ENCODE measurements around the gene ZNF587. TPM values are rescaled to one million over a fixed set of nuclear protein-coding genes. Genes with fewer than 3 reads are reported as not detected.

Gene ZNF587
- polyA plus RNA-seq, 1 donor (not counting 4 experiments of a cell fraction or from before 2014, with no cell fraction given), result 14.0 TPM

DNA sequence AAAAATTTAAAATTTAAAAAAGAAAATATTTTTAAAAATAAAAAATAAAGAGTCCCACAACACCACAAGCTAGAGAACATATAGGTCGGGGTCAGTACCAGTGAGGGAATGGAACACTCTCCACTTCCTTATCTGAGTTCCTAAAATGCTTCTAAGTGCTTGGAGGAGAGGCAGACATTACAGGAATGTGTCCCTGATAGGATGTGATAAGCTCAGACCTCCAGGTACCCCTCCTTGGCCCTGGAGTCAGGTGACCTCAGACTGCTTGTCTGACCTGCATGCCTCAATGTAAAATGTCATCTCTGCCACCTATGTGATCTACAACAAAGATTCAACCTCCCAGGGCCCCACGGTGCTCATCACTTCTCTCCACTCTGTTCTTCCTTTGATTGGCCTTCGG, 36.4 kb downstream of the ZNF587 start:
- no peak overlapping the region for H3K9ac ChIP-seq (ENCODE audit: control insufficient read depth, extremely low read depth, insufficient read depth, low read length)
- no peak for DNase-seq (ENCODE audit: low read depth, low spot score)
- dilution Hi-C loops (cut with MboI; ENCODE audit: extremely low pct_ligation_motif_present, low sequenced_read_pairs), result no loop called here
- no peak overlapping the region for H2AFZ ChIP-seq (ENCODE audit: control insufficient read depth, low read length)
- no peaks in the 10 kb centered on the region for H3K27me3 ChIP-seq (ENCODE audit: control insufficient read depth, extremely low read depth, insufficient read depth, low read length)
- H3K27ac ChIP-seq (ENCODE audit: control insufficient read depth, insufficient read depth, low read length), result no peak overlapping the region
- peaks cover 0 to 5% of the 10 kb centered on the region in 2 experiments for H3K36me3 ChIP-seq (ENCODE audit: control insufficient read depth in 2 of 2, extremely low read depth in 1 of 2, insufficient read depth in 2 of 2, low read length in 2 of 2)
- H3K4me2 ChIP-seq (ENCODE audit: control insufficient read depth, extremely low read depth, insufficient read depth, low read depth, low read length), result no peak overlapping the region
- H3K4me3 ChIP-seq (ENCODE audit: control insufficient read depth in 2 of 3, extremely low read depth in 1 of 3, insufficient read depth in 2 of 3, low read depth in 1 of 3, low read length in 3 of 3), result no peak overlapping the region
- H3K9me1 ChIP-seq (ENCODE audit: control insufficient read depth, extremely low read depth, insufficient read depth, low read length), result no peaks in the 10 kb centered on the region
- TF ChIP-seq EZH2 (IDR thresholded peaks at IDR 0.05; ENCODE audit: low read length), result no peak
- TF ChIP-seq, protein P1, sequence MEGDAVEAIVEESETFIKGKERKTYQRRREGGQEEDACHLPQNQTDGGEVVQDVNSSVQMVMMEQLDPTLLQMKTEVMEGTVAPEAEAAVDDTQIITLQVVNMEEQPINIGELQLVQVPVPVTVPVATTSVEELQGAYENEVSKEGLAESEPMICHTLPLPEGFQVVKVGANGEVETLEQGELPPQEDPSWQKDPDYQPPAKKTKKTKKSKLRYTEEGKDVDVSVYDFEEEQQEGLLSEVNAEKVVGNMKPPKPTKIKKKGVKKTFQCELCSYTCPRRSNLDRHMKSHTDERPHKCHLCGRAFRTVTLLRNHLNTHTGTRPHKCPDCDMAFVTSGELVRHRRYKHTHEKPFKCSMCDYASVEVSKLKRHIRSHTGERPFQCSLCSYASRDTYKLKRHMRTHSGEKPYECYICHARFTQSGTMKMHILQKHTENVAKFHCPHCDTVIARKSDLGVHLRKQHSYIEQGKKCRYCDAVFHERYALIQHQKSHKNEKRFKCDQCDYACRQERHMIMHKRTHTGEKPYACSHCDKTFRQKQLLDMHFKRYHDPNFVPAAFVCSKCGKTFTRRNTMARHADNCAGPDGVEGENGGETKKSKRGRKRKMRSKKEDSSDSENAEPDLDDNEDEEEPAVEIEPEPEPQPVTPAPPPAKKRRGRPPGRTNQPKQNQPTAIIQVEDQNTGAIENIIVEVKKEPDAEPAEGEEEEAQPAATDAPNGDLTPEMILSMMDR (optimal IDR thresholded peaks at IDR 0.05 in 1 of 3, IDR thresholded peaks at IDR 0.05 in 1 of 3, conservative IDR thresholded peaks at IDR 0.05 in 1 of 3; ENCODE audit: extremely low read depth in 1 of 3, insufficient read depth in 2 of 3, low read length in 3 of 3), result no peak
- no peaks in the 10 kb centered on the region for H4K20me1 ChIP-seq (ENCODE audit: control insufficient read depth, extremely low read depth, insufficient read depth, low read length)
- no peaks in the 10 kb centered on the region for H3K9me3 ChIP-seq (ENCODE audit: control insufficient read depth, low read depth, low read length)
- FAIRE-seq, result no peak
- peaks cover 61% of the 10 kb centered on the region for H3K79me2 ChIP-seq (ENCODE audit: control insufficient read depth, insufficient read depth, low read length)
- H3K4me1 ChIP-seq (ENCODE audit: control insufficient read depth, extremely low read depth, insufficient read depth, low read length), result peaks cover 8% of the 10 kb centered on the region

DNA sequence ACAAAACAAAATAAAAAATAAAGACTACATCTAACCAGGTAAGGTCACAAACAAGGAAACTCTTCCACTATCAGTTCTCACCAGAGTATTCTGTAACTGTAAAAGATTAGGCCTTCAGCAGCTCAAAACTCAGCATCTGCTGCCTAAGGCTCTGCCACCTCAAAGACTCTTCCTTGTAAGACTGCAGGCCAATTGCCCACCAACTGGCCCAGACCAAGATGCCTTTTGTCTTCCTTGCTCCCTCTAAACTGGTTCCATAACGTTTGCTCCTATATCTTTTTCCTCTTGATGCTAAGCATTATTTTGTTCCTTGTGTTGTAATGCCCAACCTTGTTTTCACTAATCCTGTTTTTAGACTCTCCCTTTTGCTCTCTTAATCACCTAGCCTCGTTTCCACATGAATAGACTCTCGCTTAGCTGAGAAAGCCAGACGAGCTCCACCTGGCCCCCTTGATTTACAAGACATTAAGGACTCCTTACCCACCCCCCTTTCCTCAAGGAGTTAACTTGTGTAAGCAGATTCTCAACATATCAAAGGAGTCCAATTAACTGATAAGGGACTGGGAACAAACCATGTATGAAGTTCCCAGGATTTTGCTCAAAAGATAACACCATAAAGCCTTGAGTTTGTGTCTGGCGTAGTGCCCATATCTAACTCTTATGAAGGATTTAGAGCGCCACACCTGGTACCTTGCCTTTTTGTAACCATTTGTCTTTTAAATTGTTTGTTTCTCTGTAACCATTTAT, 37.7 kb downstream of the ZNF587 start:
- H2AFZ ChIP-seq (ENCODE audit: control insufficient read depth, low read length), result no peak overlapping the region
- DNase-seq (ENCODE audit: low read depth, low spot score) (no peak), FAIRE-seq (peak; percentile 65)
- peaks cover 59% of the 10 kb centered on the region for H3K79me2 ChIP-seq (ENCODE audit: control insufficient read depth, insufficient read depth, low read length)
- H3K4me1 ChIP-seq (ENCODE audit: control insufficient read depth, extremely low read depth, insufficient read depth, low read length), result peaks cover 8% of the 10 kb centered on the region
- no peaks in the 10 kb centered on the region for H4K20me1 ChIP-seq (ENCODE audit: control insufficient read depth, extremely low read depth, insufficient read depth, low read length)
- H3K9ac ChIP-seq (ENCODE audit: control insufficient read depth, extremely low read depth, insufficient read depth, low read length), result peak overlapping the region; percentile 93
- no peaks in the 10 kb centered on the region for H3K27me3 ChIP-seq (ENCODE audit: control insufficient read depth, extremely low read depth, insufficient read depth, low read length)
- peaks cover 0 to 5% of the 10 kb centered on the region in 2 experiments for H3K36me3 ChIP-seq (ENCODE audit: control insufficient read depth in 2 of 2, extremely low read depth in 1 of 2, insufficient read depth in 2 of 2, low read length in 2 of 2)
- no peaks in the 10 kb centered on the region for H3K9me3 ChIP-seq (ENCODE audit: control insufficient read depth, low read depth, low read length)
- TF ChIP-seq, protein P1 (optimal IDR thresholded peaks at IDR 0.05 in 1 of 3, IDR thresholded peaks at IDR 0.05 in 1 of 3, conservative IDR thresholded peaks at IDR 0.05 in 1 of 3; ENCODE audit: extremely low read depth in 1 of 3, insufficient read depth in 2 of 3, low read length in 3 of 3), result peak in 1 of 3 experiments; percentile 9
- no peak for TF ChIP-seq EZH2 (IDR thresholded peaks at IDR 0.05; ENCODE audit: low read length)
- peak overlapping the region; percentile 78 for H3K4me2 ChIP-seq (ENCODE audit: control insufficient read depth, extremely low read depth, insufficient read depth, low read depth, low read length)
- dilution Hi-C loops (cut with MboI; ENCODE audit: extremely low pct_ligation_motif_present, low sequenced_read_pairs), result no loop called here
- H3K27ac ChIP-seq (ENCODE audit: control insufficient read depth, insufficient read depth, low read length), result peak overlapping the region; percentile 81
- H3K4me3 ChIP-seq (ENCODE audit: control insufficient read depth in 2 of 3, extremely low read depth in 1 of 3, insufficient read depth in 2 of 3, low read depth in 1 of 3, low read length in 3 of 3), result peak overlapping the region; percentile 81 to 89 (median 82)
- H3K9me1 ChIP-seq (ENCODE audit: control insufficient read depth, extremely low read depth, insufficient read depth, low read length), result no peaks in the 10 kb centered on the region

All from keratinocyte (primary cell).